ENCODE results near the gene OLFM1. TPM values are rescaled to one million over a fixed set of nuclear protein-coding genes. Genes with fewer than 3 reads are reported as not detected.

The OLFM1 gene
- polyA plus RNA-seq, 1 experiment = 1.5 TPM

GRCh38 chr9:135167356-135167755, 79.9 kb downstream of the OLFM1 start:
- Histone ChIP-seq H3K27me3 (ENCODE audit: control insufficient read depth, insufficient read depth, low read length) (no peaks in the 10 kb centered on the region), H3K4me3 (ENCODE audit: low read depth, low read length) (no peak overlapping the region), H3K36me3 (ENCODE audit: control insufficient read depth, insufficient read depth, low read length) (no peaks in the 10 kb centered on the region)
- no peak for DNase-seq (ENCODE audit: low read depth)
- ChIA-PET POLR2A (no interaction called here), CTCF (no interaction called here)
- no peak for TF ChIP-seq CTCF (IDR thresholded peaks at IDR 0.05; ENCODE audit: insufficient read depth, low read depth, low read length)

GRCh38 chr9:135167849-135168655, 80.6 kb downstream of the OLFM1 start:
- no peaks in the 10 kb centered on the region for H3K27me3 ChIP-seq (ENCODE audit: control insufficient read depth, insufficient read depth, low read length)
- ChIA-PET CTCF (no interaction called here), POLR2A (no interaction called here)
- DNase-seq (ENCODE audit: low read depth) = no peak
- TF ChIP-seq CTCF (IDR thresholded peaks at IDR 0.05; ENCODE audit: insufficient read depth, low read depth, low read length) = no peak
- H3K4me3 ChIP-seq (ENCODE audit: low read depth, low read length) = no peak overlapping the region
- H3K36me3 ChIP-seq (ENCODE audit: control insufficient read depth, insufficient read depth, low read length) = no peaks in the 10 kb centered on the region

GRCh38 chr9:135169709-135170226, 82.3 kb downstream of the OLFM1 start:
- no peak for DNase-seq (ENCODE audit: low read depth)
- TF ChIP-seq CTCF (IDR thresholded peaks at IDR 0.05; ENCODE audit: insufficient read depth, low read depth, low read length) = no peak
- Histone ChIP-seq H3K36me3 (ENCODE audit: control insufficient read depth, insufficient read depth, low read length) (no peaks in the 10 kb centered on the region), H3K27me3 (ENCODE audit: control insufficient read depth, insufficient read depth, low read length) (no peaks in the 10 kb centered on the region), H3K4me3 (ENCODE audit: low read depth, low read length) (no peak overlapping the region)
- POLR2A ChIA-PET = no interaction called here
- CTCF ChIA-PET = no interaction called here

GRCh38 chr9:135170535-135170934, 83.1 kb downstream of the OLFM1 start:
- no peaks in the 10 kb centered on the region for H3K36me3 ChIP-seq (ENCODE audit: control insufficient read depth, insufficient read depth, low read length)
- no peak for DNase-seq (ENCODE audit: low read depth)
- ChIA-PET CTCF (no interaction called here), POLR2A (no interaction called here)
- no peak overlapping the region for H3K4me3 ChIP-seq (ENCODE audit: low read depth, low read length)
- H3K27me3 ChIP-seq (ENCODE audit: control insufficient read depth, insufficient read depth, low read length) = no peaks in the 10 kb centered on the region
- no peak for TF ChIP-seq CTCF (IDR thresholded peaks at IDR 0.05; ENCODE audit: insufficient read depth, low read depth, low read length)

Other genes starting within 250 kb of the OLFM1 start
- not detected in 2 replicates for gene FCN2, start 206.9 kb upstream of the OLFM1 start, polyA plus RNA-seq (2011; rRNA removed)
- gene FCN1, start 169.8 kb upstream of the OLFM1 start, polyA plus RNA-seq (2011; rRNA removed) = not detected in 2 replicates